GM10266 (cell line): Measurements from ENCODE around the gene STRN3.
A peak's percentile ranks its signal among the peaks of the same experiment; 100 is the strongest.

Experiments
- DNase-seq: peaks from one replicate; pipeline ENCODE4 v3.0.0; 2012; ENCODE audit errors: extremely low spot score
- CTCF ChIP-seq: IDR thresholded peaks from 2 replicates; pipeline ENCODE4 v1.5.1; 2012; ENCODE audit warnings: mild to moderate bottlenecking, low read depth; ENCODE audit not compliant: control insufficient read depth, insufficient read depth; ENCODE audit errors: missing control alignments

STRN3 gene

GRCh38 chr14:30864934-30865333 is 161.2 kb downstream of the STRN3 start:
- no peak for DNase-seq
- no peak for TF ChIP-seq CTCF

GRCh38 chr14:30861200-30861599 is 165.0 kb downstream of the STRN3 start:
- DNase-seq: no peak
- no peak for TF ChIP-seq CTCF

- peak; percentile 62 for DNase-seq
- no peak for TF ChIP-seq CTCF
These were observed 170.7 kb downstream of the STRN3 start for GRCh38 chr14:30855345-30856037.

- TF ChIP-seq CTCF: no peak
- DNase-seq: no peak
These were observed 171.7 kb downstream of the STRN3 start for GRCh38 chr14:30854492-30854891.

GRCh38 chr14:30853946-30854345 is 172.2 kb downstream of the STRN3 start:
- TF ChIP-seq CTCF: no peak
- DNase-seq: no peak

- no peak for TF ChIP-seq CTCF
- DNase-seq: no peak
These were observed 176.2 kb downstream of the STRN3 start for GRCh38 chr14:30849983-30850382.

GRCh38 chr14:30849354-30849753 is 176.8 kb downstream of the STRN3 start:
- TF ChIP-seq CTCF: no peak
- DNase-seq: peak; percentile 37
